Activated T-helper 9 cell treated with anti-CD3 and anti-CD28 coated beads, Interleukin-2, amount 50 U/mL, for 16 hours (primary cell): ENCODE measurements around the gene OBSL1.
A peak's percentile ranks its signal among the peaks of the same experiment; 100 is the strongest.

ENCODE experiments used
- DNase-seq: peaks from one replicate; pipeline ENCODE4 v3.0.0-alpha.2; 2020; ENCODE audit warnings: low read depth

The OBSL1 gene

DNA sequence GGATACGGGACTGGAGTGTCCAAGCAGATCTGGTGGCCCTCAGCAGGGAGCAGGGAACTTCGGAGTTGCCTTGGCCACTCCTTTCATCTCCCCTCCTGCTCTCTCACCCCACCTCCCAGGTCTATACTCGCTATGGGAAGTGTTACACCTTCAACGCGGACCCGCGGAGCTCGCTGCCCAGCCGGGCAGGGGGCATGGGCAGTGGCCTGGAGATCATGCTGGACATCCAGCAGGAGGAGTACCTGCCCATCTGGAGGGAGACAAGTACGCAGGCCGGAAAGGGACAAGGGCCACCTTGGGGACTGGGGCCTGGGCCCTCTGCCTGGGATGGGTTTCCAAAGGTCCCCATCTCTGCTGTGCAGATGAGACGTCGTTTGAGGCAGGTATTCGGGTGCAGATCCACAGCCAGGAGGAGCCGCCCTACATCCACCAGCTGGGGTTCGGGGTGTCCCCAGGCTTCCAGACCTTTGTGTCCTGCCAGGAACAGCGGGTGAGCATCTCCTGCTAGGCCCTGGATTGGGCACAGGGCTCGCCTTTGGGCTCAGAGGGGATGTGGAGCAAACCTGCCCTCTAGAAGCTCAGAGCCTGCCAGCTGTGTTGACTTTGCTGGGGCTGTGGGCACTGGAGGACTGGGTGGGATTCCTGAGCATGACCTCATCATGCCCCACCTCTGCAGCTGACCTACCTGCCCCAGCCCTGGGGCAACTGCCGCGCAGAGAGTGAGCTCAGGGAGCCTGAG lies 39.5 kb downstream of the OBSL1 start:
- no peak for DNase-seq

DNA sequence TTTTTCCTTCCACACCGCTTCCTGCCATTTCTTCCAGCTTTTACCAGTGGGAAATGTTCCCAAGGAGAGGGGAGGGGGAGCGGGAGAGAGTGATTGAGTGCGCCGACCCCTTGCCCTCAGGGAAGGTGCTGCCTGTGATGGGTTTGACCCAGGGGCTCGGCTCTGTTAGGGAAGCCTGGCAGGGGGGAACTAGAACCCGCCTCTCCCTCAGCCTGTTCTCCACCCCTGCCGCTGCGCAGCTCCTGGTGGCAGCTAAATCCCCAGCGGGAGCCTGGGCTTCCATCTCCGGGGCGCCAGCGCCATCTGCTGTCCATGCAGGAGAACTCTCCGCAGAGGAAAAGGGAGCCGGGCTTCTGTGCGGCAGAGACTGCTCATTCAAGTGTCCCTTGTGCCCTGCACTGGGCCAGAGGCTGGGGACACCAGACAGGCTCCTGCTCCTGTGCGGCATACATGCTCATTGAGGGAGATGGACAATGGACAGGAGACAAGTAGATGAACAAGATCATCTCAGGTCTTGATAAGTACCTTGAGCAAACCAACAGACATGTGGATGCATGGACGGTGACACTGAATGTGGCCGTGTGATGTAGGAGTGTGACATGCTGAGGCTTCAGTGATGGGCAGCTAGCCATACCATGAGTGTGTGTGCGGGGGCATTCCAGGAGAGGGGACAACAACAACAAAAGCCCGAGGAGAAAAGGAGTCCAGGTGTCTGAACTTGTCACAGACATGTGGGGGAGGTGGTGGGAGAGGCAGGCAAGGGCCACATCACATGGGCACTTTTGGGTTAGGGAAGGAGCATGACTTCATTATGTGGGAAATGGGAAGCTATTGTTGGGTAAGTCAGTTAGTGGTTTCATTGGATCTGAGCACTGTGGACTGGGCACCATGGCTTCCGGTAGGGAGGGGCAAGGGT lies 41.0 kb downstream of the OBSL1 start:
- DNase-seq: peak; percentile 78

DNA sequence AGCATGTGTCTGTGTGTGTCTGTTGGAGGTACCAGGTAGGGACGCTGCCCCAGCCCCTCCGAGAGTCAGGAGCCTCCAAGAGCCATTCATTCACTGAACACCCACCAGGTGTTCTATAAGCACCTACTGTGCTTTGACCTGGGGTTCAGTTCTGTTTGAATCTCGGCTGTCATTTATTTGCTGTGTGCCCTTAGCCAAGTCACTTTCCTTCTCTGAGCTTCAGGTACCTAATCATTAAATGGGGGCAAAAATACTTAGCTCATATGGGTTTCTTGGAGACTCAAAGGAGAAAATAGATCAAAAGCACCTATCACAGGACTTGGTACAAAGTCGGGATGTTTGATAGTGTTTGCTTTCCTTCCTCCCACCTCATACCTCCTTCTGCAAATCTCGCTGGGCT lies 43.9 kb downstream of the OBSL1 start:
- no peak for DNase-seq

DNA sequence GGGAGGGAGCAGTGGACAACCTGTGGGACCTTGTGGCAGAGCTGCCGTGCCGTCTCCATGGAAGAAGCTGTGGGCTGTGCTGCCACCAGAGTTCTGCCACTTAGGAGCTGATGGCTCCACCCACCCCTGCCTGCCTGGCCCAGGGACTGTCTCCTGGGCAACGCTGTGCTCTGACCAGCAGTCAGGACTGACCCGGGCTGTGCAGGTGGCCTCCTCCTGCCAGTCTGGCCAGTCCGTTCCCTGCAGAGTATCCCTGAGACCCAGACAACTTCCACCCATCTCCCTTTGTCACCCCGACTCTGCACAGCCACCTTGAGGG lies 44.3 kb downstream of the OBSL1 start:
- DNase-seq: no peak

DNA sequence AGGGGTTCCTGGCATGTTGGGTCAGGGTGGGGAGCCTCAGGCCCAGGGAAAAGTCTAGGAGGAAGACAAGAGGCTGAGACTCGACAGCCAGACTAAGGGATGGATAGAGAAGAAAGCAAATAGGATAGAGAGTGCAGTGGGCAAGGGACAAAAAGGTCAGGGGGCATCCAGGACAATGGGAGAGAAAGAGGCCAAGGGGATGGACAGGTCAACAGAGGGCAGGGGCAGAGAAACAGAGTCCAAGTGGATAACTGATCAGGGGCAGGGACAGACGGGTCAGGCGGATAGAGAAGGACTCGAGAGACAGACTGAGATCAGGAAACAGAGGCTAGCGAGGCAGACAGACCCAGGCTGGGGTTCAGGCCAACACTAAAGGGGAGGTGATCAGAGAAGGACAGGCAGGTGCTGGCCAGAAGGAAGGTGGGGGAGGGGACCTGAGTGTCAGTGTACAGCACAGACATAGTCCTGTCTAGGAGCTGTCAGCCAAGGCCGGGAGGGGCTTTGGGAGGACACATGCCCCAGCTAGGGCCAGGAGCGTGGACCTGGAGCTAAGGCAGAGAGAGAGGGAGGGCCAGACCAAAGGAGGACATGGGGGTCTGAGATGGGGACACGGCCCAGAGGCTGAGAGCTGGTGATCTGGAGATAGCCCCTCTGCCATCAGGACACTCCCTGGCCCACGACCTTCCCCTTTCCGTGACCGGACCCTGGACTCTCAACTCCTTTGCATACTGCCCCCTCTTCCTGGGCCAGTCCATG lies 44.8 kb downstream of the OBSL1 start:
- DNase-seq: no peak

DNA sequence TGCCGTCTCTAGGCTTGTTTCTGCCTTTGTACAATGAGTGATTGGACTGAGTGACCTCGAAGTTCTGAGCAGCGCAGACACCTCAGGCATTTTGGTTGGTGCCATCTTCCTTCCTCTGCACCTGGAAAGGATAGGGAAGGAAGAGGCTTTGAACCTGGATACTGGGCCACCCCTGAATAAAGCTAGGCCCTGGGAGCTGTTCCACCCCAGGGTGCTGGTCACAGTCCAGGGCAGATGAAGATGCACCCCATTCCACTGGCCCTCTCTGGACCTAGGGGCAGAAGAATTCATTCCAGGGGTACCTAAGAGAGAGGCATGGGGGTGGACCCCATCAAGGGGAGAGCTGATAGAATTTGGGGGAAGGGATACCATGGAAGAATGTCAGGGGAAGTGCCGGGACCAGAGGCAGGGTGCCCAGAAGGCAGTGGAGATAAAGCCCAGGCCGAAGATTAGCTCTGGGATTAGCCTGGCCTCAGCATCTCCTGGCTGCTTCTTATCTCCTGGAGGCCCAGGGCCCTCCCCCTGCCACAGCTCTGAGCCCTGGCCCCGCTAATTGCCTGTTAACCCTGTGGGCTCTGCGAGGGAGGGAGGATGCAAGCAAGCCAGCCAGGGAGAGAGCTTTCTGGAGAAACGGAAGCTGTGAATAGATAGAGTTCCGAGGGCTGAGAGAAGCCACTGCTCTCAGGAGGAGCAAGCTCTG lies 45.7 kb downstream of the OBSL1 start:
- DNase-seq: no peak

DNA sequence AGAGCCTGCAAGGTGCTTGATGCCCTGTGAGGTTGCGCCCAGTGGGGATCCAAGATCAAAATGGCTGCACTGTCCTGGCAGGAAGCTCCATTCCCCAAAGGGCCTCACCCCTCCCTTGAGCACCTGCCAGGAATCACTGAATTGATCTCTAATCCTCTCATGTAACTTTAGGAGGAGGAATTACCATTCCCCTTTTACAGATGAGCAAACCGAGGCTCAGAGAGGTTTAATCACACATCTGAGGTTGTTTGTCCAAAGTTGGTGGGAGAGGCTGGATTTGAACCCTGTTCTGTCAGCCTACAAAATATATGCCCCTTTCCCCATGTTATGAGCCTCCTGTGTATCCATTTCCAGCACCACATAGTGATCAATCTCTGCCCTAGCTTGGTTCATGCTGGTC lies 46.5 kb downstream of the OBSL1 start:
- DNase-seq: no peak

DNA sequence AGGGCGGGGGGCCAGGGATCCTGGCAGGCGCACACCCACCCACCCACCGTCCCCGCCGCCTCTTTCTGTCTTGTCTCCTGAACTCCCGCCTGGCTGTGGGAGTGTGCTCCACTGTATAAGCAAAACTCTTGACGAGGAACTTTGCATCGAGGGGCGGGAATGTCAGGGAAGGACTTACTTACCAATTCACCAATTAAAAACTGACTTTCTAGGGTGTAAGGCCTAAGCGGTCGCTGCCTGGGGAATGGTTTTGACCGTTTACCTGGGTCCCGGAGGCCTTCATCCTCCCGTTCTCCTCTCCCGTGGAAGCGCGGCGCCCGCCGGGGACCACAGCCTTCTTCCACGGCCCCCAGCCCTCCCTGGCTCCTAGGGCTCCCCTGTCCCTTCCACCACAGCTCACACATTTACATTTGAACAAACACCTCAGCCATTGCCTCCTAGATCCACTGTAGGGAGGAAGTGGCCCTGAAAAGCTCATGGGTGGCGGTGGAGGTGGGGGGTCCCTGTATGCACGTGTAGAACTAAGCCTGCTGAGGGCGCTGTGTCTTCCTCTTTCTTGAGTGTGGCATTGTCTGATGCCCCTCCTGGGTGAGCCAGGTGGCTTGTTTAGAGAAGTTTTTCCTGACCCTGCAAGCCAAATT lies 48.2 kb downstream of the OBSL1 start:
- DNase-seq: no peak

DNA sequence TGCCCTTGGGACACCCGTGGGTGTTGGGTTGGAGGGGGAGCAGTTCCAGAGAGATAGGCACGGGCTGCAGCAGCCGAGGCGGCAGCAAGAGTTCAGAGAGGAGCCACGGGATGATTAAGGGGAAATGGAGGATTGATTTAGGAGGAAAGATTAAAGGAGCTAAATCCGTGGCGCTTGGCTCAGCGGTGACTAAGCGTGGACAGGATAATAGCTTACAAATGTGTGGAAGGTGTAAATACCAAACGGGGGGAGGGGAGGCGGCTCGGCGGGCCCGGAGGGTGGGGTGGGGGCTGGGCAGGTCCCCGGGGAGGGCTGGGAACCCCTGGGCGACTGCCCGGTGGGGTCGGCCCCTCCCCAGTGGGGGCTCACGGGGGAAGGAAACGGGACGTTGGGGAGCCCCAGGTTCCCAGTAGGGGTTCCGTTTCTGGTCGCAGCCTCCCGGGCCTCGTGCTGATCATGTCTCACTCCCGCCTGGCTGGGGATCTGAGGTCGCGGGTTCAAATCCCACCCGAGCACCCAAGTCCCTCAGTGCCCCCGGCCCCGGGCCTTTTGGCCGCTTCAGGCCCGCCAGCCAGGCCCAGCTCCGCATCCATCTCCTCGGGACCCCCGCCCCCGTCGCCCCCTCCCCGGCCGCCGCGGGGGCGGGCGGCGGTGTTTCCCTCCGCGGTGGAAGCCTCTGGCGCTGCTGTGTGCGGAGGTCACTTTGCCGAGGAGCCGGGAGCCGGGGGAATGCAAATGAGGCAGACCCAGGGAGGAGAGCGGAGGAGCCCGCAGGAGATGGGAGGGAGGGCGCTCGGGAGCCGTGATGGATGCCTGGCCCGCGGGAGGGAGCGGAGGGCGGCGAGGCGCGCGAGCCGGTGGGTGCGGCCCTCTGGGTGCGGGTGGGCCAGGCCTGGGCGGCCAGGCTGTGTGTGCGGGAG lies 49.0 kb downstream of the OBSL1 start:
- DNase-seq: no peak

DNA sequence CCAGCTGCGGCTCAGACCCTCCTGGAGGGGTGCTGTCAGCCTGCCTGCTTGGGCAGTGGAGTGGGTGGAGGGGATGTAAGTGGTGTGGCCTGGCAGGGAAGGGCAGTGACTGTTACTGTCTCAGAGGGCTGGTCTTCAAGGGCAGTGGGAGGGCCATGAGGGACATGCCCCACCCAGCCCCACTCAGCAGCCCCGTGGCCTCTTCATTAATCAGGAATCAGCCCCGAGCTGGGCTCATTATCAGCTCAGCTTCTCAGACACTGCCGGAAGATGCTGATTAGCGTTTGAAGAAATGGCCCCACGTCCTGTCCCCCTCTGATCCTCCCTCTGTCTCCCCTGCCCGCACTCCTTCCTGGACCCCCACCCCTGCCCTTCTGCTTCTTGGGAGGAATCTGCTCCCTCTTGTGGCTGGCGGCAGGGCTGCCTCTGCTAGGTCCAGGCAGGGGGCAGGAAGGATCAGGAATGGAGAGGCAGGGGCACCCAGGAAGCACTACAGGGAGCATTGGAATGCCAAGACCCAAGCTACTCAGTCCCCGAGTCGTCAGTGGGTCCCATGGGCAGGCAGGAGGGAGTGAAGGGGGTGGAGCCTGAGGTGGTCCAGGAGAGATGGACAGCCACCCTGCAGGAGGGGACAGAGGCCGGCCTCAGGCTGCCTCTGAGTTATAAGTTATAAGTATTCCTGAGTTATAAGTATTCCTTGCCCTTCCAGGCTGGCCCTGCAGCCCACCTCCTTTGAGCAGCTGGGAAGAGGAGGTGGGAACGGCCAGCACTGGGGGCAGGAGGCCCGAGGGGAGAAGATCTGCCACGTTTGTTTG lies 50.1 kb downstream of the OBSL1 start:
- DNase-seq: no peak

DNA sequence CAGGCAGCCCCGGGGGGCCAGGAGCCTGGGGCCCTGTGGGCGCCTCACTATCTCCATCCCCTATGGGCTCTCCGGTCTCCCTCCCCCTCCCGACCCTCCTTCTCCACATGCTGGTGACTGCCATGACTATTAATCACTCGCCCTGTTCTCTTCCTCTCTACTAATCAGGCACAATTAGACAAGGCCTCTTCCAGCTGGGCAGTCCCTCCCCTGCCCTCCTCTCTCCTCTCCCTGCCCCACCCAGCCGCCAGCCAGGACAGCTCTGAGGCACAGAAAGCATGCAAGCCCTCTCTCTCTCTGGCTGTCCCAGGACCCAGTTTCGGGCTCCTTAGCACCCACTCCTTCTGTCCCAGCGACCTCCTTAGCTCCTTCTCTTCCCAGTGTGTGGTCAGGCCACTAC lies 51.3 kb downstream of the OBSL1 start:
- no peak for DNase-seq

DNA sequence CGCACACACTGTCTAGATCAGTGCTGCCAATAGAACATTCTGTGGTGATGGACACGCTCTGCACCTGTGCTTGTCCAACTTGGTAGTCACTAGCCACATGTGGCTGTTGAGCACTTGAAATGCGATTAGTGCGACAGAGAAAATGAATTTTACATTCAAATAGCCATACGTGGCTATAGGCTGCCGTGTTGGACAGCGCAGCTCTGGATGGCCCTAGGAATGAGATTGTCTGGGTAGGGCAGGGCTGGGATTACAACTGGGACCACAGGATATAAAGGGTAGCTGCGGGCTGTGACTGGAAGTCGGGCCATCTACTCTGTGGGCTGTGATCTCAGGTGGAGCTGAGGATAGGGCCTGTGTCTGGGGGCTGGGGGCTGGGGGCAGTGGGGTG lies 51.8 kb downstream of the OBSL1 start:
- DNase-seq: no peak

DNA sequence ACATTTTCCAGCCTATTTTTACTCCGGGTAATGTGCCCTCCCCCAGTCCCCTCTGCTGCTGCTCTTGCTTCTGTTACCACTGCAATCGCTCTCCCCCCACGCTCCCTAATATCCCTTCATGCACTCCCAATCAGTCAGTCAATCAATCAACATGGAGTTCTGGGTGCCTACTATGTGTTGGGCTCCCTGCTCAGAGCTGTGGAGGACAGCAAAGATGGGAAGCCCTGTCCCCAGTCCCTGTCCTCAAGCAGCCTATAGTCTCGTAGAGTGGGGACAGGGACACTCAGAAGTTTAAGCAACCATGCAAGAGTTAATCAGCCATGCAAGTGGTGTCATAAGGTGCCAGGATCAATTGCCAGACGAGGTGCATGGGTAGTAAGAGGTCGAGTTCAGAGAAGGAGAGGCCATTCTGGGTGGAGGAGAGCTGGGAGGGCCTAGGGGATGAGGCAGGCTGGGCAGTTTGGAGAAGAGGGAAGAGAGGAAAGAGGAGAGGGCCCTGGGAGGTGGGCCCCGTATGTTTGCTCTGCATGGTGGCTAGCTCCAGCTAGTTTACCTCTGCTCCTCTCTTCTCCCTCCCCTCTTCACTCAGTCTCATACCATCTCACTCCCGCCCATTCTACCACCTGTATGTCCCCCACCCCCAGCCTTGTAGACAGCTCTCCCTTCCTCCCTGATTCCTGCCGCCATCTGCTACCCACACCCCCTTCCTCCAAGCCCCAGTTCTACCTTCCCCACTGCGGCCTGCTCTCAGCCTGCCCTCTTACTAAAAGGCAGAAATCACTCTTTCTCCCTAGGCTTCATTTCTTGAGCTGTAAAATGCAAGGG lies 53.2 kb downstream of the OBSL1 start:
- no peak for DNase-seq

DNA sequence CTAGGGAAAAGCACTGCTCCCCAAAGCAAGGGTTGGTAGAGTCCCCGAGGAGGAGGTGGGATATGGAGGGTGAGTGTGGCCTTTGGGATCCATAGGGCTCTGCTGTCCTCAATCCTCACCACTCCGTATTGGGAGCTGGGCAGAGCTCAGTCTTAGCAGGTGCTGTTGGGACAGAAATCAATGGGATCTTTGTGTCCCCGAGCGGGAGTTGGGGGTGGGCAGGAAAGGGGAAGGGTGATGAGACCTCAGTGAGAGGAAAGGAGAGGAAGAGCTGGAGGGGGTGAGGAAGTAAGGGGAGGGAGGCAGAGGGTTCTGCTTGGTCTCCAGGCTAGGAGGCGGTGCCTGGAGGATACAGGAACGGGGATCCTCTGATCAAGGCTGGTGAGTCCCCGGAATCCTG lies 54.5 kb downstream of the OBSL1 start:
- DNase-seq: no peak

DNA sequence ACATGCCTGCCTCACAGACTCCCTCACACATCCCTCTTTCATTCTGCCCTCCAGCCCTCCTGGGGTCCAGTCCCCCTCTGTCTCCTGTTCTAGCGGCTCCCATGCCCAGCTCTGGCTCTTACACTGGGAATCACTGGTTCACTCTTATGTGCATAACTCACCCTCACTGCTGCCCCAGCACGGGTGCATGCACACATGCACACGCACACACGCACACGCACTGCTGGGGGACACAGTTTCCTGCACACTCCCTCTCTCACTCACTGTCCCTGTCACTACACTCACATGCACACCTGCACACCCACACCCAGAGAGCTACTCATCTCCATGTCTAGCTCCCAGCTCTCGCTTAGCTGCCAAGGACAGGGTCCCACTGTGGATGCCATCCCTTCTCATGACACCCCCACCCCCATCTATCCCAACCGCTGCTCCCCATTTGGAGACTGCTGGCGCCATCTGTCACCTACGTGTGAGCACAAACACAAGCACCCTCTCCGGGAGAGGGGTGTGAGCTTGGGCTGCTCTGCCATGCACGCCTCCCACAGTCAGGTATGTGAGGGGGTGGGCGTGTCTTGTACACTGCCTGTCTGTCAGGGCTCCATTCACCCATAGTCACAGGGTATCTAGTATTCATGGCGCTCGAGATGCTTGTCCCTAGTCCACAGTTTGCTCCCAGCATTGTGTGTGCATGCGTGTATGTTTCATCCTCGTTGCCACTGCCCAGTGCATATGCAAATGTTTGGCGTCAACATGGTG lies 55.3 kb downstream of the OBSL1 start:
- no peak for DNase-seq

DNA sequence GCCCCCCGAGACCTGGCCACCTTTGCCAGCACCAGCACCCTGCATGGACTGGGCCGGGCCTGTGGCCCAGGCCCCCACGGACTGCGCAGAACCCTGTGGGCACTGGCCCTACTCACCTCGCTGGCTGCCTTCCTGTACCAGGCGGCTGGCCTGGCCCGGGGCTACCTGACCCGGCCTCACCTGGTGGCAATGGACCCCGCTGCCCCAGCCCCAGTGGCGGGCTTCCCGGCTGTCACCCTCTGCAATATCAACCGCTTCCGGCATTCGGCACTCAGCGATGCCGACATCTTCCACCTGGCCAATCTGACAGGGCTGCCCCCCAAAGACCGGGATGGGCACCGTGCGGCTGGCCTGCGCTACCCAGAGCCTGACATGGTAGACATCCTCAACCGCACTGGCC lies 56.5 kb downstream of the OBSL1 start:
- no peak for DNase-seq

DNA sequence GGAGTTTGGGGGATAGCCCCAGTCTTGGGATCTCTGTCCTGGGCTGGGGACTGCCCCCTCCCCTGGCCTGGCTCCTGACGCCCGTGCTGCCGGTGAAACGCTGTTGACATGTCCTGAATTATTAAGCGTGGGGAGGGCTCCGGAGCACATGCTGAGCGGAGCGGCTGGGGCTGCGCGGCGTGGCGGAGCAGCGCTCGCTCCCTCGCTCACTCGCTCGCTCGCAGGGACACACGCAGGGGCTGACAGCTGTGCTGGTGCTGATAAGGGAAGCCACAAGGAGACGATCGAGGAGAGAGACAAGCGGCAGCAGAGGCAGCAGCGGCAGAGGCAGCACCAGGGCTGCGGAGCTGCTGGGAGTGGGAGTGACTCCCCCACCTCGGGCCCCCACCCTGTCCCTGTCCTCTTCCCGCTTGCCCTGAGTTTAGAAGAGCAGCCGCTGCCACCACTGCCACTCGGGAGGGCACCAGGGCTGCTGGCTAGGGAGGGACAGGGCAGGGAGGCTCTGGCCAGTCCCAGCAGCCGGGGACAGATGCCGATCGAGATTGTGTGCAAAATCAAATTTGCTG lies 57.1 kb downstream of the OBSL1 start, which contains the start of gene ASIC4:
TSS of gene ASIC4 (plus strand) at position 287 of the 566 bp plus-strand sequence. CDS start at position 530, 243 bp downstream.
- no peak for DNase-seq

DNA sequence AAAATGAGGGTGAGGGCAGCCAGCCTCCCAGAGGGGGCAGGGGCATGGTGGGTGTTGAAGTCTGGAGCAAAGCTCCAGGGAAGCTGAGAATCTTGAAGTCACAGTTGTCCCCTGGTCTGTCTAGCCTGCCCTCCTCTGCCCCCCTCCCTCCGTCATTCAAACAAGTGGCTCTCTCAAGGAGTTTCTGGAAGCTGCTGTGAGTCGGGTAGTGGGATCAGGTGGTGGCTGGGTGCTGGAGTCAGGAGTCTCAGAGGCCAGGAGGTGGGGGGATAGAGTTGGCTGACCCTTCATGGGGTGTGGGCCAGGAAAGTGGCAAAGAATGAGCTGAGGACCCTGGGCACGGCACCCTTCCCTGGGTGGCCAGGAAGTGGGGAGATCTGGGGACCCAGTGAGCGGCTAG lies 57.6 kb downstream of the OBSL1 start:
- DNase-seq: no peak
